Measurements from ENCODE around the gene MYLK. TPM values are rescaled to one million over a fixed set of nuclear protein-coding genes. Genes with fewer than 3 reads are reported as not detected.

MYLK gene
- total RNA-seq, 1 experiment from 2014 or later = 3.1 TPM

GRCh38 chr3:123789160-123789559, 95.0 kb downstream of the MYLK start:
- no peak overlapping the region for H3K4me3 ChIP-seq (ENCODE audit: insufficient read depth, low read depth, low read length)

GRCh38 chr3:123788710-123789109, 95.4 kb downstream of the MYLK start:
- Histone ChIP-seq H3K4me3 (ENCODE audit: insufficient read depth, low read depth, low read length) (no peak overlapping the region), H3K27me3 (ENCODE audit: control insufficient read depth, insufficient read depth, low read length) (no peaks in the 10 kb centered on the region), H3K36me3 (replicated peaks; ENCODE audit: control insufficient read depth, insufficient read depth, low read length) (no peaks in the 10 kb centered on the region; the same call in 1 of the 2 replicates)
- DNase-seq = no peak

More at GRCh38 chr3:123789160-123789559, 95.0 kb downstream of the MYLK start:
- H3K36me3 ChIP-seq (replicated peaks; ENCODE audit: control insufficient read depth, insufficient read depth, low read length) = no peaks in the 10 kb centered on the region; the same call in 1 of the 2 replicates
- DNase-seq = no peak
- no peaks in the 10 kb centered on the region for H3K27me3 ChIP-seq (ENCODE audit: control insufficient read depth, insufficient read depth, low read length)

DNA sequence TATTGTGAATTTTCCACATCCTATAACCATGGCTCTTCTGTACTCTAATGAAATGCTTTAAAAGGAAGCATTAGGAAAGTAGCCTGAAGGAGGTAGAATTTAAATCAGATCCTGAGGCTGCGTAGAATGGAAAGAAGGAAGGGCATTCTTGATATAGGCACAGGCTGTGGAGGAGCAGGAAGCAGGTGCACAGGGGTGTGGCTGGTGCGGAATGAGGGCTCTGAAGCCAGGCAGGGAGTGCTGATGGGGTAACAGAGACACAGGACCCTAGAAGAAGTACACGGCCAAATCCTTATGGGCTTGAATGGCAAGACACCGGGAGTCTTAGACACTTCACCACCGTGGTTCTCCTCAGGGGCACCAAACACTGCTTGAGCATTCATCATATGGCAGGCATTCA, 97.0 kb downstream of the MYLK start:
- H3K4me3 ChIP-seq (ENCODE audit: insufficient read depth, low read depth, low read length) = no peak overlapping the region
- no peaks in the 10 kb centered on the region; the same call in 1 of the 2 replicates for H3K36me3 ChIP-seq (replicated peaks; ENCODE audit: control insufficient read depth, insufficient read depth, low read length)
- no peaks in the 10 kb centered on the region for H3K27me3 ChIP-seq (ENCODE audit: control insufficient read depth, insufficient read depth, low read length)
- no peak for DNase-seq

- Histone ChIP-seq H3K36me3 (replicated peaks; ENCODE audit: control insufficient read depth, insufficient read depth, low read length) (no peaks in the 10 kb centered on the region; the same call in 1 of the 2 replicates), H3K4me3 (ENCODE audit: insufficient read depth, low read depth, low read length) (no peak overlapping the region), H3K27me3 (ENCODE audit: control insufficient read depth, insufficient read depth, low read length) (no peaks in the 10 kb centered on the region)
- DNase-seq = no peak
Observed at GRCh38 chr3:123785602-123786001, 98.5 kb downstream of the MYLK start.

GRCh38 chr3:123783811-123784210, 100.3 kb downstream of the MYLK start:
- H3K36me3 ChIP-seq (replicated peaks; ENCODE audit: control insufficient read depth, insufficient read depth, low read length) = no peaks in the 10 kb centered on the region
- H3K4me3 ChIP-seq (ENCODE audit: insufficient read depth, low read depth, low read length) = no peak overlapping the region
- DNase-seq = no peak
- H3K27me3 ChIP-seq (ENCODE audit: control insufficient read depth, insufficient read depth, low read length) = no peaks in the 10 kb centered on the region

DNA sequence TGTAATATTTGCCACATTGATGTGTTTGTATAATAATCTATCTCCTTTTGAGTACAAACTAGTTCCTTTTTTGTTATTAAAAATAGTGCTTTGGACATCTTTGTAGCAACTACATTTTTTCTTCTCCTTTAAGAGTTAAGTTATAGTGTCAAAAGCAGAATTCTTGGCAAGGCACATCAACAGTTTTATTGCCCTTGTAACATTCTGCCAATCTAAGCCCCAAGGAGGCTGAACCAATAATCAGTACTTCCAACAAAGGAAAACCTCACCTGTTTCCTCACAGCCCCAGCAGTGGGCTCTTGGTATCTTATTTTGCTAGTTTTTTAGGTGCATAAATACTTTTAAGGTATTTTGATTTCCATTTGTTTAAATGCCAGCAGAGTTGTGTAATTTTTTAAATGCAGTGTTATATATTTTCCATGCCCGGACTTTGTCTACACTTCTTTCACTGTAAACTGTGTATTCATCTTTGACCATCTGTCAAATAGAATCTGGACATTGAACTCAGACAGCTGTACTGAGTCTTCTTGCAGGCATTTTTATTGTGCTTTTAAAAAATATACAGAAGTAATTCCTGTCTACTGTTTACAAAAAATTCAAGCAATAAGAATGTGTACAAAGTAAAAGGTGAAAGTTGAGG, 101.0 kb downstream of the MYLK start:
- Histone ChIP-seq H3K27me3 (ENCODE audit: control insufficient read depth, insufficient read depth, low read length) (no peaks in the 10 kb centered on the region), H3K4me3 (ENCODE audit: insufficient read depth, low read depth, low read length) (no peak overlapping the region), H3K36me3 (replicated peaks; ENCODE audit: control insufficient read depth, insufficient read depth, low read length) (no peaks in the 10 kb centered on the region)
- DNase-seq = no peak

- Histone ChIP-seq H3K36me3 (replicated peaks; ENCODE audit: control insufficient read depth, insufficient read depth, low read length) (no peaks in the 10 kb centered on the region), H3K4me3 (ENCODE audit: insufficient read depth, low read depth, low read length) (no peak overlapping the region), H3K27me3 (ENCODE audit: control insufficient read depth, insufficient read depth, low read length) (no peaks in the 10 kb centered on the region)
- no peak for DNase-seq
Observed at GRCh38 chr3:123782488-123782887, 101.6 kb downstream of the MYLK start.

- no peaks in the 10 kb centered on the region for H3K27me3 ChIP-seq (ENCODE audit: control insufficient read depth, insufficient read depth, low read length)
- no peak overlapping the region for H3K4me3 ChIP-seq (ENCODE audit: insufficient read depth, low read depth, low read length)
- no peaks in the 10 kb centered on the region for H3K36me3 ChIP-seq (replicated peaks; ENCODE audit: control insufficient read depth, insufficient read depth, low read length)
- DNase-seq = no peak
Observed at GRCh38 chr3:123781571-123782275, 102.4 kb downstream of the MYLK start.

- DNase-seq = peak; percentile 47
- Histone ChIP-seq H3K4me3 (ENCODE audit: insufficient read depth, low read depth, low read length) (no peak overlapping the region), H3K36me3 (replicated peaks; ENCODE audit: control insufficient read depth, insufficient read depth, low read length) (no peaks in the 10 kb centered on the region), H3K27me3 (ENCODE audit: control insufficient read depth, insufficient read depth, low read length) (no peaks in the 10 kb centered on the region)
Observed at GRCh38 chr3:123781138-123781537, 103.0 kb downstream of the MYLK start.

DNA sequence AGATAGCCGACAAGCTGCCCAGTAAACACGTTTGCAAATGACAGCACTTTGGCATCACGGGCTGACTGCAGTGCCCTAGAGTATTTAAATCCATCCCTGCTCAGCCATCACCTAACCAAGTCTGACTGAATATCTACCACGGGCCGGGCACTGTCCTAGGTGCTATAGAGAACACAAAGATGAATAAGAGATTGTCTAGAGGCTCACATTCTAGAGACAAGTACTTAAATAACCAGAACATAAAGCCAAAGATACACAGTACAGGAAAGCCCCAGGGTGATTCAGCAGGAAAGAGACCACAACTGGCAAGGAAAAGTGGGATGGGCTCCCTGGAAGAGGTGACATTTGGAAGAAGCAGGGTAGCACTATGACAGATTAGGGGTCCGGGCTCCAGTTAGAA, 103.5 kb downstream of the MYLK start:
- no peak overlapping the region for H3K4me3 ChIP-seq (ENCODE audit: insufficient read depth, low read depth, low read length)
- DNase-seq = no peak
- H3K27me3 ChIP-seq (ENCODE audit: control insufficient read depth, insufficient read depth, low read length) = no peaks in the 10 kb centered on the region
- H3K36me3 ChIP-seq (replicated peaks; ENCODE audit: control insufficient read depth, insufficient read depth, low read length) = no peaks in the 10 kb centered on the region

GRCh38 chr3:123779655-123780231, 104.4 kb downstream of the MYLK start:
- Histone ChIP-seq H3K27me3 (ENCODE audit: control insufficient read depth, insufficient read depth, low read length) (no peaks in the 10 kb centered on the region), H3K36me3 (replicated peaks; ENCODE audit: control insufficient read depth, insufficient read depth, low read length) (no peaks in the 10 kb centered on the region), H3K4me3 (ENCODE audit: insufficient read depth, low read depth, low read length) (no peak overlapping the region)
- no peak for DNase-seq

- H3K4me3 ChIP-seq (ENCODE audit: insufficient read depth, low read depth, low read length) = no peak overlapping the region
- DNase-seq = no peak
- no peaks in the 10 kb centered on the region for H3K27me3 ChIP-seq (ENCODE audit: control insufficient read depth, insufficient read depth, low read length)
- no peaks in the 10 kb centered on the region for H3K36me3 ChIP-seq (replicated peaks; ENCODE audit: control insufficient read depth, insufficient read depth, low read length)
Observed at GRCh38 chr3:123778991-123779622, 105.0 kb downstream of the MYLK start.

DNA sequence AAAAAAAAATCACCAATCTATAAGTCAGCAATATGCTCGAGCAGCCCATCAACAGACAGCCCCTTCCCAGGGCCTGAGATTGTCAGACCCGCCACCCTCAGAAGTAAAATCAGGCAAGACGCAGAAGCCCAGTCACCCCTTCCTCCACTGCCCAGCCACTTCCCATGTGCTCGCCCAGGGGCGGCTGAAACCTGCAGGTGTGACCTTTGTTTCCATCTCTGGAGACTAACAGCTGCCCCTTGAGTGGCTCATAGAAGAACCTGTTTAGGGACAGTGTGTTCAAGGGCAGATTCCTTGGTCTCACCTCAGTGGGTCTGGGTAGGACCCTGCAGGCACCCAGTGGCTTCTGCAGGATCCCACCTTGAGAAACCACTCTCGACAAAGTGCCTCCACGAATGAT, 105.6 kb downstream of the MYLK start:
- Histone ChIP-seq H3K4me3 (ENCODE audit: insufficient read depth, low read depth, low read length) (no peak overlapping the region), H3K27me3 (ENCODE audit: control insufficient read depth, insufficient read depth, low read length) (no peaks in the 10 kb centered on the region), H3K36me3 (replicated peaks; ENCODE audit: control insufficient read depth, insufficient read depth, low read length) (no peaks in the 10 kb centered on the region)
- DNase-seq = no peak

GRCh38 chr3:123776071-123776782, 107.9 kb downstream of the MYLK start:
- Histone ChIP-seq H3K27me3 (ENCODE audit: control insufficient read depth, insufficient read depth, low read length) (no peaks in the 10 kb centered on the region), H3K4me3 (ENCODE audit: insufficient read depth, low read depth, low read length) (no peak overlapping the region), H3K36me3 (replicated peaks; ENCODE audit: control insufficient read depth, insufficient read depth, low read length) (no peaks in the 10 kb centered on the region)
- no peak for DNase-seq
